ENCODE measurements around the gene EXOSC3. TPM values are rescaled to one million over a fixed set of nuclear protein-coding genes. Genes with fewer than 3 reads are reported as not detected.

EXOSC3 gene
- total RNA-seq, 2 donors from 2014 or later: 27.4 to 51.1 TPM

DNA sequence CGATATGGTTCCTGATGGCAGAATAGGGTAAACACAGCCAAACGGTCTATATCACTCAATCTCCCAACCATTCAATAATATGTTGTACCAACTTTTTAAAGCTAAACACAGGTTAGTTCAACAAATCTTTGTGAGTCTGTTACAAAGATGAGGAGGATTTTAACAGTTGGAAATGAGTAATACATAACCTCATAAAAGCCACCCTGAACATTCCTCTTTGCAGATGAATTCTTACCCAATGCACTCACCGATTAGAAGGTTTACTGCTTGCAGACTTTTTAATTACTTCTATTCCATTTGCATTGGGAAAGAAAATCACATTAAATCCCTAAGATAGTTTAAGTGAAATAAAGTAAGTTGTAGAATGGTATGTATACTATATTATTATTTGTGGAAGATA, 54.6 kb downstream of the EXOSC3 start:
- no peak overlapping the region for H3K4me3 ChIP-seq
- DNase-seq: no peak
- H3K9ac ChIP-seq (ENCODE audit: low read depth in 2 of 2, low read length in 2 of 2): no peak overlapping the region
- H3K27me3 ChIP-seq: no peaks in the 10 kb centered on the region
- no peaks in the 10 kb centered on the region for H3K9me3 ChIP-seq
- TF ChIP-seq, protein P1, sequence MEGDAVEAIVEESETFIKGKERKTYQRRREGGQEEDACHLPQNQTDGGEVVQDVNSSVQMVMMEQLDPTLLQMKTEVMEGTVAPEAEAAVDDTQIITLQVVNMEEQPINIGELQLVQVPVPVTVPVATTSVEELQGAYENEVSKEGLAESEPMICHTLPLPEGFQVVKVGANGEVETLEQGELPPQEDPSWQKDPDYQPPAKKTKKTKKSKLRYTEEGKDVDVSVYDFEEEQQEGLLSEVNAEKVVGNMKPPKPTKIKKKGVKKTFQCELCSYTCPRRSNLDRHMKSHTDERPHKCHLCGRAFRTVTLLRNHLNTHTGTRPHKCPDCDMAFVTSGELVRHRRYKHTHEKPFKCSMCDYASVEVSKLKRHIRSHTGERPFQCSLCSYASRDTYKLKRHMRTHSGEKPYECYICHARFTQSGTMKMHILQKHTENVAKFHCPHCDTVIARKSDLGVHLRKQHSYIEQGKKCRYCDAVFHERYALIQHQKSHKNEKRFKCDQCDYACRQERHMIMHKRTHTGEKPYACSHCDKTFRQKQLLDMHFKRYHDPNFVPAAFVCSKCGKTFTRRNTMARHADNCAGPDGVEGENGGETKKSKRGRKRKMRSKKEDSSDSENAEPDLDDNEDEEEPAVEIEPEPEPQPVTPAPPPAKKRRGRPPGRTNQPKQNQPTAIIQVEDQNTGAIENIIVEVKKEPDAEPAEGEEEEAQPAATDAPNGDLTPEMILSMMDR (IDR thresholded peaks at IDR 0.05): no peak
- intact Hi-C loops (cut with DNase I): no loop called here
- H3K36me3 ChIP-seq: no peaks in the 10 kb centered on the region
- no peaks in the 10 kb centered on the region for H3K4me1 ChIP-seq
- no peak overlapping the region for H3K27ac ChIP-seq

Other genes starting within 250 kb of the EXOSC3 start
- gene FBXO10, start 208.7 kb downstream of the EXOSC3 start, total RNA-seq: 1 to 10 TPM; 2.7 to 2.9 TPM
- gene TOMM5, start 192.5 kb downstream of the EXOSC3 start, total RNA-seq: 100 to 1,000 TPM in 1 of 2 donors, 10 to 100 TPM in 1; 59.9 to 112 TPM
- gene FRMPD1, start 134.1 kb downstream of the EXOSC3 start, total RNA-seq: under 1 TPM; 0.08 to 0.35 TPM
- 10 to 100 TPM in 1 of 2 donors, 1 to 10 TPM in 1; 8.3 to 11.9 TPM for gene TRMT10B, start 31.3 kb downstream of the EXOSC3 start, total RNA-seq
- gene DCAF10, start 15.7 kb upstream of the EXOSC3 start, total RNA-seq: 10 to 100 TPM; 25.4 to 32.7 TPM
- 10 to 100 TPM; 19.4 to 22.7 TPM for gene SLC25A51, start 119.1 kb upstream of the EXOSC3 start, total RNA-seq